WTC11 (cell line): Measurements from ENCODE around the gene LRTM1. TPM values are rescaled to one million over a fixed set of nuclear protein-coding genes. Genes with fewer than 3 reads are reported as not detected.

ENCODE experiments used
- ATAC-seq: fragments of 200-7000 bp; cut with Tn5 transposase; 2 replicates; pipeline ENCODE4 v1.10.0; 2021; ENCODE audit warnings: mild to moderate bottlenecking, moderate library complexity
- CTCF ChIA-PET: fragments of 300-600 bp; sonication (Branson Sonifier 250); formaldehyde crosslinking; loops from one replicate; lab custom pipeline; 2021; ENCODE audit warnings: antibody characterized with exemption; lab: Charles Lee
- POLR2A ChIA-PET: fragments of 350-600 bp; sonication (Branson Sonifier 250); formaldehyde crosslinking; loops from one replicate; lab custom pipeline; 2021; ENCODE audit warnings: antibody characterized with exemption; lab: Charles Lee
- DNase-seq: peaks from one replicate; pipeline ENCODE4 v3.0.0; 2021; ENCODE audit warnings: low spot score
- H3K27ac Mint-ChIP-seq: 2 replicates; pipeline ENCODE4 v1.8.0; 2021; ENCODE audit warnings: mixed read lengths
- H3K27me3 Mint-ChIP-seq: 2 replicates; pipeline ENCODE4 v1.8.0; 2021; ENCODE audit warnings: low read depth, mild to moderate bottlenecking, moderate library complexity, mixed read lengths
- H3K36me3 Mint-ChIP-seq: 2 replicates; pipeline ENCODE4 v1.8.0; 2021; ENCODE audit warnings: mixed read lengths
- H3K4me1 Mint-ChIP-seq: 2 replicates; pipeline ENCODE4 v1.8.0; 2022; ENCODE audit warnings: mixed read lengths
- H3K4me3 Mint-ChIP-seq: 2 replicates; pipeline ENCODE4 v1.8.0; 2021; ENCODE audit warnings: mild to moderate bottlenecking, moderate library complexity, mixed read lengths
- H3K9me3 Mint-ChIP-seq: 2 replicates; pipeline ENCODE4 v1.8.0; 2021; ENCODE audit warnings: mixed read lengths
- ARID4B ChIP-seq: sonication (generic); formaldehyde crosslinking; IDR thresholded peaks from 2 replicates; pipeline ENCODE4 v1.8.0; 2023; ENCODE audit warnings: missing genetic modification reagents, mild to moderate bottlenecking, borderline replicate concordance
- ERG ChIP-seq: fragments of 250-450 bp; sonication (Bioruptor Pico); IDR thresholded peaks from 2 replicates; pipeline ENCODE4 v1.8.0; 2021; ENCODE audit warnings: mild to moderate bottlenecking
- ESRRA ChIP-seq: sonication (generic); formaldehyde crosslinking; IDR thresholded peaks from 2 replicates; pipeline ENCODE4 v1.8.1; 2022; ENCODE audit warnings: mild to moderate bottlenecking, missing genetic modification reagents, borderline replicate concordance
- IRF2 ChIP-seq: sonication (generic); formaldehyde crosslinking; IDR thresholded peaks from 2 replicates; pipeline ENCODE4 v1.8.0; 2022; ENCODE audit warnings: low read depth, missing genetic modification reagents, borderline replicate concordance
- JUN ChIP-seq: sonication (generic); formaldehyde crosslinking; IDR thresholded peaks from 2 replicates; pipeline ENCODE4 v1.8.0; 2023; ENCODE audit warnings: mild to moderate bottlenecking, missing genetic modification reagents
- NR2C2 ChIP-seq: sonication (generic); formaldehyde crosslinking; IDR thresholded peaks from 2 replicates; pipeline ENCODE4 v1.8.0; 2022; ENCODE audit warnings: mild to moderate bottlenecking, missing genetic modification reagents
- OVOL2 ChIP-seq: fragments of 250-450 bp; sonication (Bioruptor Pico); IDR thresholded peaks from 2 replicates; pipeline ENCODE4 v1.9.0; 2021; ENCODE audit warnings: mild to moderate bottlenecking, borderline replicate concordance
- TP53 ChIP-seq: sonication (generic); formaldehyde crosslinking; IDR thresholded peaks from 2 replicates; pipeline ENCODE4 v1.8.1; 2023; ENCODE audit warnings: mild to moderate bottlenecking, missing genetic modification reagents
- USF1 ChIP-seq: sonication (generic); formaldehyde crosslinking; IDR thresholded peaks from 2 replicates; pipeline ENCODE4 v1.8.0; 2022; ENCODE audit warnings: mild to moderate bottlenecking, missing genetic modification reagents
- ZNF232 ChIP-seq: sonication (generic); formaldehyde crosslinking; IDR thresholded peaks from 2 replicates; pipeline ENCODE4 v1.8.0; 2022; ENCODE audit warnings: mild to moderate bottlenecking, missing genetic modification reagents
- total RNA-seq: library from RNA; stranded (reverse); gene quantifications from 3 replicates; pipeline ENCODE4 v1.2.3, GENCODE V29; 2021
- TF ChIP-seq, protein P1 (sequence below): fragments of 250-450 bp; sonication (Bioruptor Pico); IDR thresholded peaks from 2 replicates; pipeline ENCODE4 v1.9.0; 2021; ENCODE audit warnings: mild to moderate bottlenecking
- TF ChIP-seq, protein P2 (sequence below): sonication (generic); formaldehyde crosslinking; IDR thresholded peaks from 2 replicates; pipeline ENCODE4 v1.8.1; 2022; ENCODE audit warnings: mild to moderate bottlenecking, moderate library complexity, missing genetic modification reagents
- TF ChIP-seq, protein P3 (sequence below): sonication (generic); formaldehyde crosslinking; IDR thresholded peaks from 2 replicates; pipeline ENCODE4 v1.8.1; 2022; ENCODE audit warnings: mild to moderate bottlenecking, missing genetic modification reagents, moderate library complexity, borderline replicate concordance
- TF ChIP-seq, protein P4 (sequence below): sonication (generic); formaldehyde crosslinking; IDR thresholded peaks from 2 replicates; pipeline ENCODE4 v1.8.1; 2023; ENCODE audit warnings: mild to moderate bottlenecking, missing genetic modification reagents, borderline replicate concordance
- TF ChIP-seq, protein P5 (sequence below): sonication (generic); formaldehyde crosslinking; IDR thresholded peaks from 2 replicates; pipeline ENCODE4 v1.8.0; 2022; ENCODE audit warnings: mild to moderate bottlenecking, missing genetic modification reagents

LRTM1 gene
- total RNA-seq, 1 experiment from 2014 or later, result not detected

GRCh38 chr3:54960082-54960481 is 32.2 kb upstream of the LRTM1 start:
- no peaks in the 10 kb centered on the region for H3K36me3 Mint-ChIP-seq
- H3K27me3 Mint-ChIP-seq, result no peaks in the 10 kb centered on the region
- DNase-seq (no peak), ATAC-seq (no peak)
- ChIA-PET CTCF (interaction anchor here (0.6 to 0.7 kb wide), 3 partner anchors 11 to 221 kb away, joined by 3 to 5 read pairs (median 4); no protein-coding TSS in a partner anchor), POLR2A (no interaction called here)
- no peaks in the 10 kb centered on the region for H3K9me3 Mint-ChIP-seq
- no peak overlapping the region for H3K4me3 Mint-ChIP-seq
- H3K4me1 Mint-ChIP-seq, result peaks cover 33% of the 10 kb centered on the region
- H3K27ac Mint-ChIP-seq, result no peak overlapping the region
- TF ChIP-seq ESRRA (CRISPR knock-in tag), result no peak
- TF ChIP-seq ARID4B (CRISPR knock-in tag), result no peak
- TF ChIP-seq ZNF232 (CRISPR knock-in tag), result no peak
- TF ChIP-seq, protein P1, sequence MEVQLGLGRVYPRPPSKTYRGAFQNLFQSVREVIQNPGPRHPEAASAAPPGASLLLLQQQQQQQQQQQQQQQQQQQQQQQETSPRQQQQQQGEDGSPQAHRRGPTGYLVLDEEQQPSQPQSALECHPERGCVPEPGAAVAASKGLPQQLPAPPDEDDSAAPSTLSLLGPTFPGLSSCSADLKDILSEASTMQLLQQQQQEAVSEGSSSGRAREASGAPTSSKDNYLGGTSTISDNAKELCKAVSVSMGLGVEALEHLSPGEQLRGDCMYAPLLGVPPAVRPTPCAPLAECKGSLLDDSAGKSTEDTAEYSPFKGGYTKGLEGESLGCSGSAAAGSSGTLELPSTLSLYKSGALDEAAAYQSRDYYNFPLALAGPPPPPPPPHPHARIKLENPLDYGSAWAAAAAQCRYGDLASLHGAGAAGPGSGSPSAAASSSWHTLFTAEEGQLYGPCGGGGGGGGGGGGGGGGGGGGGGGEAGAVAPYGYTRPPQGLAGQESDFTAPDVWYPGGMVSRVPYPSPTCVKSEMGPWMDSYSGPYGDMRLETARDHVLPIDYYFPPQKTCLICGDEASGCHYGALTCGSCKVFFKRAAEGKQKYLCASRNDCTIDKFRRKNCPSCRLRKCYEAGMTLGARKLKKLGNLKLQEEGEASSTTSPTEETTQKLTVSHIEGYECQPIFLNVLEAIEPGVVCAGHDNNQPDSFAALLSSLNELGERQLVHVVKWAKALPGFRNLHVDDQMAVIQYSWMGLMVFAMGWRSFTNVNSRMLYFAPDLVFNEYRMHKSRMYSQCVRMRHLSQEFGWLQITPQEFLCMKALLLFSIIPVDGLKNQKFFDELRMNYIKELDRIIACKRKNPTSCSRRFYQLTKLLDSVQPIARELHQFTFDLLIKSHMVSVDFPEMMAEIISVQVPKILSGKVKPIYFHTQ, result no peak
- TF ChIP-seq IRF2, result no peak
- TF ChIP-seq, protein P2, sequence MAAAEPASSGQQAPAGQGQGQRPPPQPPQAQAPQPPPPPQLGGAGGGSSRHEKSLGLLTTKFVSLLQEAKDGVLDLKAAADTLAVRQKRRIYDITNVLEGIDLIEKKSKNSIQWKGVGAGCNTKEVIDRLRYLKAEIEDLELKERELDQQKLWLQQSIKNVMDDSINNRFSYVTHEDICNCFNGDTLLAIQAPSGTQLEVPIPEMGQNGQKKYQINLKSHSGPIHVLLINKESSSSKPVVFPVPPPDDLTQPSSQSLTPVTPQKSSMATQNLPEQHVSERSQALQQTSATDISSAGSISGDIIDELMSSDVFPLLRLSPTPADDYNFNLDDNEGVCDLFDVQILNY (CRISPR knock-in tag), result no peak
- no peak for TF ChIP-seq ERG (CRISPR knock-in tag)
- TF ChIP-seq, protein P3, sequence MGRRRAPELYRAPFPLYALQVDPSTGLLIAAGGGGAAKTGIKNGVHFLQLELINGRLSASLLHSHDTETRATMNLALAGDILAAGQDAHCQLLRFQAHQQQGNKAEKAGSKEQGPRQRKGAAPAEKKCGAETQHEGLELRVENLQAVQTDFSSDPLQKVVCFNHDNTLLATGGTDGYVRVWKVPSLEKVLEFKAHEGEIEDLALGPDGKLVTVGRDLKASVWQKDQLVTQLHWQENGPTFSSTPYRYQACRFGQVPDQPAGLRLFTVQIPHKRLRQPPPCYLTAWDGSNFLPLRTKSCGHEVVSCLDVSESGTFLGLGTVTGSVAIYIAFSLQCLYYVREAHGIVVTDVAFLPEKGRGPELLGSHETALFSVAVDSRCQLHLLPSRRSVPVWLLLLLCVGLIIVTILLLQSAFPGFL, result no peak
- TF ChIP-seq OVOL2, result no peak
- no peak for TF ChIP-seq USF1 (CRISPR knock-in tag)
- no peak for TF ChIP-seq JUN (CRISPR knock-in tag)

GRCh38 chr3:54957711-54958110 is 29.9 kb upstream of the LRTM1 start:
- CTCF ChIA-PET, result no interaction called here
- H3K27me3 Mint-ChIP-seq, result no peaks in the 10 kb centered on the region
- no peaks in the 10 kb centered on the region for H3K9me3 Mint-ChIP-seq

More at GRCh38 chr3:54957711-54958110, 29.9 kb upstream of the LRTM1 start:
- POLR2A ChIA-PET, result no interaction called here
- DNase-seq, result no peak
- TF ChIP-seq, protein P4, sequence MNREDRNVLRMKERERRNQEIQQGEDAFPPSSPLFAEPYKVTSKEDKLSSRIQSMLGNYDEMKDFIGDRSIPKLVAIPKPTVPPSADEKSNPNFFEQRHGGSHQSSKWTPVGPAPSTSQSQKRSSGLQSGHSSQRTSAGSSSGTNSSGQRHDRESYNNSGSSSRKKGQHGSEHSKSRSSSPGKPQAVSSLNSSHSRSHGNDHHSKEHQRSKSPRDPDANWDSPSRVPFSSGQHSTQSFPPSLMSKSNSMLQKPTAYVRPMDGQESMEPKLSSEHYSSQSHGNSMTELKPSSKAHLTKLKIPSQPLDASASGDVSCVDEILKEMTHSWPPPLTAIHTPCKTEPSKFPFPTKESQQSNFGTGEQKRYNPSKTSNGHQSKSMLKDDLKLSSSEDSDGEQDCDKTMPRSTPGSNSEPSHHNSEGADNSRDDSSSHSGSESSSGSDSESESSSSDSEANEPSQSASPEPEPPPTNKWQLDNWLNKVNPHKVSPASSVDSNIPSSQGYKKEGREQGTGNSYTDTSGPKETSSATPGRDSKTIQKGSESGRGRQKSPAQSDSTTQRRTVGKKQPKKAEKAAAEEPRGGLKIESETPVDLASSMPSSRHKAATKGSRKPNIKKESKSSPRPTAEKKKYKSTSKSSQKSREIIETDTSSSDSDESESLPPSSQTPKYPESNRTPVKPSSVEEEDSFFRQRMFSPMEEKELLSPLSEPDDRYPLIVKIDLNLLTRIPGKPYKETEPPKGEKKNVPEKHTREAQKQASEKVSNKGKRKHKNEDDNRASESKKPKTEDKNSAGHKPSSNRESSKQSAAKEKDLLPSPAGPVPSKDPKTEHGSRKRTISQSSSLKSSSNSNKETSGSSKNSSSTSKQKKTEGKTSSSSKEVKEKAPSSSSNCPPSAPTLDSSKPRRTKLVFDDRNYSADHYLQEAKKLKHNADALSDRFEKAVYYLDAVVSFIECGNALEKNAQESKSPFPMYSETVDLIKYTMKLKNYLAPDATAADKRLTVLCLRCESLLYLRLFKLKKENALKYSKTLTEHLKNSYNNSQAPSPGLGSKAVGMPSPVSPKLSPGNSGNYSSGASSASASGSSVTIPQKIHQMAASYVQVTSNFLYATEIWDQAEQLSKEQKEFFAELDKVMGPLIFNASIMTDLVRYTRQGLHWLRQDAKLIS (CRISPR knock-in tag), result no peak
- no peak for TF ChIP-seq NR2C2
- TF ChIP-seq TP53, result no peak
- TF ChIP-seq, protein P5, sequence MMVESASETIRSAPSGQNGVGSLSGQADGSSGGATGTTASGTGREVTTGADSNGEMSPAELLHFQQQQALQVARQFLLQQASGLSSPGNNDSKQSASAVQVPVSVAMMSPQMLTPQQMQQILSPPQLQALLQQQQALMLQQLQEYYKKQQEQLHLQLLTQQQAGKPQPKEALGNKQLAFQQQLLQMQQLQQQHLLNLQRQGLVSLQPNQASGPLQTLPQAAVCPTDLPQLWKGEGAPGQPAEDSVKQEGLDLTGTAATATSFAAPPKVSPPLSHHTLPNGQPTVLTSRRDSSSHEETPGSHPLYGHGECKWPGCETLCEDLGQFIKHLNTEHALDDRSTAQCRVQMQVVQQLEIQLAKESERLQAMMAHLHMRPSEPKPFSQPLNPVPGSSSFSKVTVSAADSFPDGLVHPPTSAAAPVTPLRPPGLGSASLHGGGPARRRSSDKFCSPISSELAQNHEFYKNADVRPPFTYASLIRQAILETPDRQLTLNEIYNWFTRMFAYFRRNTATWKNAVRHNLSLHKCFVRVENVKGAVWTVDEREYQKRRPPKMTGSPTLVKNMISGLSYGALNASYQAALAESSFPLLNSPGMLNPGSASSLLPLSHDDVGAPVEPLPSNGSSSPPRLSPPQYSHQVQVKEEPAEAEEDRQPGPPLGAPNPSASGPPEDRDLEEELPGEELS (CRISPR knock-in tag), result no peak
- no peak for ATAC-seq
- H3K27ac Mint-ChIP-seq, result no peak overlapping the region
- no peak overlapping the region for H3K4me3 Mint-ChIP-seq
- H3K4me1 Mint-ChIP-seq, result peaks cover 48% of the 10 kb centered on the region
- no peaks in the 10 kb centered on the region for H3K36me3 Mint-ChIP-seq
